ENCODE data around the gene LIMS2.

LIMS2 gene, protein sequence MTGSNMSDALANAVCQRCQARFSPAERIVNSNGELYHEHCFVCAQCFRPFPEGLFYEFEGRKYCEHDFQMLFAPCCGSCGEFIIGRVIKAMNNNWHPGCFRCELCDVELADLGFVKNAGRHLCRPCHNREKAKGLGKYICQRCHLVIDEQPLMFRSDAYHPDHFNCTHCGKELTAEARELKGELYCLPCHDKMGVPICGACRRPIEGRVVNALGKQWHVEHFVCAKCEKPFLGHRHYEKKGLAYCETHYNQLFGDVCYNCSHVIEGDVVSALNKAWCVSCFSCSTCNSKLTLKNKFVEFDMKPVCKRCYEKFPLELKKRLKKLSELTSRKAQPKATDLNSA

DNA sequence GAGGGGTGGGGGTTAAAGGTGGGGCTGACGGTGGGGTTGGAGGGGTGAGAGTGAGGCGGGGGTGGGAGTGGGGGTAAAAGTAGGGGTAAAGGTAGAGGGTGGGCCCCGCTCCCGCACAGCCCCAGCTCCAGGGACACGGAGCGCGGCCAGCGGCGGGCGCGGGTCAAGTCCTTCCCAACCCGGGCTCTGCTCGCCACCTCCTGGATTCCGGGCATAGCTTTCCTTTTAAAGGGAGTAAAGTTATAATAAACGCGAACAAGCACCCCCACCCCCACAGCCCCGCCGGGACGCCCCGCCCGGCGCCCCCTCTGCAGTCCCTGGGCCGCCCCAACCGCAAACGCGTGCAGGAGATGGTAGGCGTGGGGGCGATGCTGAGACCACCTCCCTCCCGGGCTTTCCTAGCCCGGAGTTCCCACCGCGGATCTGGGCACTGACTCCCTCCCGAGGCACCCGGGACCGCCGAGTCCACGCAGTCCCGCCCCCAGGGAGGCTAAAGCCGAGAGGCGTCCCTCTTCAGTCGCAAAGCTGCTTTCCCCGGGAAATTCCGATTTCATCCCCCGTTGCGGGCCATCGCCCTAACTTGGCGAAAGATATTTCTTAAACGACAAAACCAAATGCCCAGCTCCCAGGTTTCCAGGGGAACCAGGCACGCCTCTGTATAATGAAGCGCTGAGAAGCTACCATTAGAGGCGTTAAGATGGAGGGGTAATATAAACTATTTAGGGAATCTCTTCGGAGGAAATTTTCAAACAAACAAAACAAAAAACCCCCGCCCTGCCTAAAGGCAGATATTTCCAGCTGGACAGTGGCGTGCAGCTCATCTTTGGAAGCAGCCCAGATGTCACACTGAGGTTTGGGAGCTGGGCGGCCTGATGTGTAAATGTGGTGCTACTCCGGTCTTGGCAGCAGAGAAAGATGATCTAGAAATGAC lies at the start of gene LIMS2:
Gene LIMS2 (minus strand): TSS at position 200 of the 931 bp plus-strand sequence. CDS start 506 bp downstream, outside the sequence.
- DNase-seq (ENCODE audit: low read depth) = no peak

DNA sequence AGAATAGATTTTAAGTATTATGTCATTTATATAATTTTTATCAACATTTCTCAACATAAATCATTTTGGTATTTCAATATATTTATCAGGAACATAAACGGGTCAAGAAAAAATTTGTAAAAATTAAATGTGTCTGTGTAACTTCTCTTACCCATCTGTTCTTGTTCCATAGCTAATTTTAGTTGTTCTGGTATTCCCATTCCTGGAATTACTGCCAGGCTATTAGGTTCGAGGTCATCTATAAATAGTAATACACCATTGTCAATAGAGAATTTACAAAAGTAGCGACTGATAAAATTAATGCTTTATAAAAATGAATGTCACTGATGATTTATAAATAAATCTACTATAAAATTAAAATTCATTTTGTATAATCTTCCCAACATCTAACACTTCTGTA lies 47.5 kb upstream of the LIMS2 start:
- no peak for DNase-seq (ENCODE audit: low read depth)

DNA sequence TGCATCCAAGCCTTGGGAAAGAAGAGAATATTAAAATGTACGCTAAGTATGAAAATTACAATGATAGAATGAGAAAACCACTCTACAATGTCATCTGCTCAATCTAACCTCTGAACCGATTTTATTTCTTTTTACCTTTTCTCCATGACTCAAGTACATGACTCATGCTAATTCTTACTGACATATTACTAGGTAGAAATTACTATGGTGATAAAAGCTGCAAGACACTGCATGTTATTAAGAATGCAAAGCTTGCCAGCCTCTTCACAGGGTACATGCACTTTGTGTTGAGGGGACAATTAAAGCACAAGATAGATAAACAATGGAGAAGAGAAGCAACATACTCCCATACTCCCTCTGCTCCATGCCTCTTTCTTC lies 46.6 kb upstream of the LIMS2 start:
- no peak for DNase-seq (ENCODE audit: low read depth)

DNA sequence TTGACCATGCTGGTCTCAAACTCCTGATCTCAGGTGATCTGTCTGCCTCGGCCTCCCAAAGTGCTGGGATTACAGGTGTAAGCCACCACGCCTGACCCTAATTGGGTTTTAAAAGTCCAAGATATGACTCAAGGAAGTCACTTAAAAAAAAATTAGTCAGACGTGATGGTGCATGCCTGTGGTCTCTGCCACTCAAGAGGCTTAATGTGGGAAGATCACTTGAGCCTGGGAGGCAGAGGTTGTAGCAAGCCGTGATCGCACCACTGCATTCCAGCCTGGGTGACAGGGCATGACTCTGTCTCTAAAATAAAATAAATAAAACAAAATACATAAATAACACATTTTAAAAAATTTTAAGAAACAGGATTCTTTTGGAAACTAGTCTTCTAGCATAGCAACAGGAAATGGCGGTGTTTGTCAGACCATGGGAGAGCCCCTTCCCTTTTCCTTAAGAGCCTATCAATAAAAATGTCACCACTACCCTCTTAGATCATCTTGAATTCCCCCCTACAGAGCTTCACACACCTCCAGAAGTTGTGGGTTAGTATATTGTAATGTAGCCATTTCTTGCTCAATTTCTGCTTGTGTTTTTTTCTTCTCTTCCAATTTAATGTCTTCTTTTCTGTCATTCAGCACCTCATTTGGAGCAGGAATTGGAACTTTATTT lies 46.1 kb upstream of the LIMS2 start:
- no peak for DNase-seq (ENCODE audit: low read depth)

DNA sequence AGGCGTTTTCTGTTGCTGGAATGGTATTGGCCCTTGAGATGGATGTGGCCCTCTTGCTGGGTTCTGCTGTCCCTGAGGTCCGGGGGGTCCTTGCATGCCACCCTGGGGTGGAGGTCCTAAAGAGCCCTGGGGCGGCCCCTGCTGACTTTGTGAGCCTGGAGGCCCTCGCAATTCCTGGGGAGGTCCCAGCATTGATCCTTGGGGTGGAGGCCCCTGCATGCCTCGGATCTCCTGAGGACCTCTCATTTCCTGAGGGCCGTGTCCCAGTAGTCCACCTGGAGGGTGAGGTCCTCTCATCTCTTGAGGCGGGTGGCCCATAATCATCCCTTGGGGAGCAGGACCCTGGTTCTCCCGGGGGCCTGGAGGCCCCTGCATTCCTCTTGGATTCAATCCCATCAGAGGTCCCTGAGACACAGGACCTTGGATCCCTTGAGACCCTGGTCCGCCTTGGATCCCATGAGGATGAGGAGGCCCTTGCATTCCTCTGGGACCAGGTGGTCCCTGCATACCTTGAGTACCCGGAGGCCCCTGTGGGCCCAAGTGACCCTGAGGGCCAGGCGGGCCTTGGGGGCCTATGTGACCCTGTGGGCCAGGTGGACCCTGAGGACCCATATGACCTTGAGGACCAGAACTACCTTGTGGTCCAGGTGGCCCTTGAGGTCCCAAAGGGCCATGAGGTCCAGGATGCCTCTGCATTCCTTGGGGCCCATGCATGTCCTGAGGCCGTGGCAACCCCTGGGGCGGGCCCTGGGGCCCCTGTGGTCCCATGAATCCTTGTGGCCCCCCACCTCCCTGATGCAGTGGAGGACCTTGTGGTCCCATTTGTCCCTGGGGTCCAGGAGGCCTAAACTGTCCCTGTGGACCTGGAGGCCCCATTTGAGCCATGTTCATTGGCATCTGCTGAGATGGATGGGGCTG lies 44.2 kb upstream of the LIMS2 start:
- DNase-seq (ENCODE audit: low read depth) = no peak

DNA sequence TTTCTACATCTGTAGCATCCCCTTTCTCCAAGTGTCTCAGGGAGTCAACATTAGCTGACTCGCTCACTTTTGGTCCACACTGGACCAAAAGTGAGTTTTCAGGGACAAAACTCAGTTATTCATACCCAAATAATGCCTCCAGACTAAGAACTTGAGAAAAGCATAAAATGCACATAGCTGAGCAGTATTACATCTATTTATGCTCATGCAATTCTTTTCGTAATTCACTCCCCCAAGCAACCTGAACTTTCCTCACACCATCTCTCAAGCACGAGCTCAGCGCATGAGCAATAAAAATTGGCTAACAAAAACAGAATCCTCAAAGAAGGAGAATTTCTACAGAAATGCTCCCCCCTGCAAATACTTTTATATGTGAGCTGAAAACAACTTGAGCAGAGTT lies 42.9 kb upstream of the LIMS2 start:
- DNase-seq (ENCODE audit: low read depth) = no peak

DNA sequence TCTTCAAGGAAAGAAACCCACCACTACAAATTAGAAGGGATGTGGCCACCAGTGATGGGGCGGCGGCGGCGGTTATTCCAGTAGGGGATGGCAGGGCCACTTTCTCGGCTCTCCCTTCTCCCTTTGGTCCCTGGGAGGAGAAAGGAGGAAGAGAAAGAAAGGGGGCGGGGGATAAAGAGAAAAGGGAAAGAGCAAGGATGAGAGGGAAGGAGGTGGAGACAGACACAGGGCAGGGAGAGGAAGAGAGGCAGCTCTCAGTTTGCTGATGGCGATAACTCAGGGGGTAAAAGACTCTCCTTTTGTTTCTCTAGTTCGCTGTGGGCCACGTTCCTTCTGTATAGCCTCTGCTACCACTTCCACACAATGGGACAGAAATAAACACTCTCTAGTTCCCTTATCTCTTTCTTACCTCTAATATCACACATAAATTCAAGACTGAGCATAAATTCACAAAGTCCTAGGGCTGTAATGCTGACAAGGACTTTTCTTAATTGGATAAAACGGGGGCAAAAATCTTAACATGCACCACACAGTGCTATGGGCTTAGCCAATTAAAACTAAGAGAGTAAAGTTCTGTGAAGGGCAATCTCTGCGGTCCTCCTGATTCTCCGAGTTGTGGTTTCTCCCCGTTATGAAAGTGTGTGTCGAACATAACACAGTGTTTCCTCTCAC lies 40.6 kb upstream of the LIMS2 start:
- DNase-seq (ENCODE audit: low read depth) = no peak

DNA sequence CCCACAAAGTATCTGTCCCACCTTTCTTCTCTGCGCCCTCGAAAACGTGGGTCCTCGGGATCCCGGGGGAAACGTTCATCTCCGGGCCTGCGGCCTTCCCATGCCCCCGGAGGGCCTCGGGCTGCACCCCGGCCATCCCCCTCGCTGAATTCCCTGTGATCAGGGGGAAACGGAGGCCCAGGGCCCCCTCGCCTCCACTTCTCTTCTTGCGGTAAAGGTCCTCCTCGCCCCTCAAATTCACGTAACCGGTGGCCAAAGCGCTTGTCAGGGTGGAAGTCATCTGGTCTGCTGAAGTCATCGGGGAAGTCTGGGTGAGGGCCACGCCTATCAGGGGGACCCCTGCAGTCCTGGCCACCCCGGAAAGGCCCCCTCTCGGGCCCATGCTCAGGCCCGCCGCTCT lies 38.2 kb upstream of the LIMS2 start:
- no peak for DNase-seq (ENCODE audit: low read depth)

DNA sequence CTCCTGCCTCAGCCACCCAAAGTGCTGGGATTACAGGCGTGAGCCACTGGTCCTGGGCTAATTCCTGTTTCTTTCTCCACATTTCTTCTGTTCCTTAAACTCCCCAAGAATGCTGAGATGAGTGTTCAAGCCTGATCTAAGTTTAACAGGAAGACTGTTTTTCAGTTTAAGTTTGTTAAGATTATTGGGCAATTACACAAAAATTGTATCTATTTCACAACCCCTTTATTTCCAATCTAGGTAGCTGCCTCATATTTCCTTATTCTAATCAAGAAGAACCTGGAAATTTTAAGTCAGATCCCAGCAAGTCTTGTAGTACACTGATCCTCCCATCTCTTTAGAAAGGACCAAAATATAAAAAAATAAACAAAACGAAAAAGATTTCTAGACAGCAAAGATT lies 37.7 kb upstream of the LIMS2 start:
- DNase-seq (ENCODE audit: low read depth) = no peak

DNA sequence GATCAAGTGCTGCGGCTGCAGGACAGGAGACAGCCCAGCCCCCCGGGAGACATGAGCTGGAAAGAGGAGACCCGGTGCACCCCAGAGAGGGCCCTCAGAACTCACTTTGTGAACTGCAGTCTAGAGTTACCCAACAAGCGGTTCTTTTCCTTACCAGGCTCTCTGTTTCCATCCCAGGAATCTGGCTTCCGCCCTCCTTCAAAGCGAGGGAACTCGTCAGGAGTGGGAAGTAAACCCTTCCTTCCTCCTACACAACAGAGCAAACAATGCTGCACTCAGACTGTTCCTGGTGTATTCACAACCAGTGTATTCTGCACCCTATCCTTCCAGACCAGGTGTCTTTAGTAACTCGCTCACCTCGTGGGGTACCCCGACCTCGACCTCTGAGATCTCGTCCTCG lies 34.0 kb upstream of the LIMS2 start:
- no peak for DNase-seq (ENCODE audit: low read depth)

DNA sequence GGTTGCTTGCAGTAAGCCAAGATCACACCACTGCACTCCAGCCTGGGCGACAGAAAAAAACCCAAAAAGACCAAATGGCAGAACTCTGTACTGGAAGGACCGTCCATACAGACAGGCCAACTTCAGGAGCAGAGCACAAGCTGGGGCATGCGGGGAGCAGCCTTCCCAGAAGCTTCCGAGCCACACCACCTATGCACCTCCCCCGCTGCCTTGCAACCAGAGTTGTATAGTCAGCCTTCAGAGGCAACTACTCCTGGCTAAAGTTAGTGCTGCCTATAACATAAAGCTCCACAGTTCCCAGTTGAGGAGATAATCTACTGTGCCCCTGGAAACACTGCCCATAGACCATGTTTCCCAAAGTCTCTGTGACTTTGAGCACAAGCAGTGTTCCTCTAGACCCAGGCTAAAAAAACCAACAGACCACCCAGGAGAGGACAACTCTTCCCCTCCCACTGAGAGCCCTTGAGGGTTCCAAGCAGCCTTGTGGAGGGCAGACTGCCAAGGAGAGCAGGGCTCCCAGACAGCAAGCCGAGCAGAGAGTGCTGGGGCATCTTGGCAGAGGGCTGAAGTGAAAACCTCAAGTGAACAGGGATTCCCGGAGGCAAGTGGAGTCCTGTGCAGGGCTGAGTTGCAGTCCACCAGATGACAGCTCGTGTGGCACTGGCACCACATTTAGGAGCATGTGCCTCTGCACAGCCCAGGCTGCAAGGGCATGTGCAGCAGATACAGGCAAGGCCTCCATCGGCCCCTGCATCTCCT lies 32.7 kb upstream of the LIMS2 start:
- DNase-seq (ENCODE audit: low read depth) = no peak

DNA sequence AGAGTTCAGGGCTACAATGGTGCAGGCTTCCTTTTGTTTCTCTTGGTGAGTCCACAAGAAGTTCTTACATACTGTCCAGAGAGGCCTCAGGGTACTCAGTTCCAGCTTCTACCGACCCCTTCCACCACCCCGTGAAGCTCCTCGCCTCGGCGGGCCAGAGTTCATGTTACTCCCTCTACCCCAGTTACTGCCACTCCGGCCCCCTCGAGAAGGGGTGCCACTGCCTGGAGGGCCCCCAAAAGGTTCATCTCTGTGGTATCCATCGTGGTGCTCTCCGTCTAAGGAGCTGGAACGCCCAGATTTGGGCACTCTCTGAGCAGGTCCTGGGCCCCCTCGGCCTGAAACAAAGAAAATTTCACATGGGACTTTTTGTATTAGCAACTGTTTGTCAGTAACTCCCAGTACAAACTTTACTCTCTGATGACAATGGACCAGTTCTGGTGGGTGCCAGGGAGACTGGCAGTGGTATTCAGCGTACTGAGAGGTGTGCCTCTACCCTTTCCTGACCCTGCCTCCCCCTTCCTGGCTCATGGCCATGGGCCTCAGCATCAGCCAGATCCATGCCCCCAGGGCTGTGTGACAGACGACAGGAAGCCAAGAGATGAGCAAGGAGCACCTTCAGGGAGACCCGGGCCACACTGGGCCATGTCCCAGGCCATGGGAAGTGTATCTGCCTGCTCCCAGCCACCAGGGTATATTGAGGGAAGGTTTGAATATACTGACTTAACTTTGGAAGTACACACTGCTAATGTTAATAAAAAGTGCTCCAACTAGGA lies 31.1 kb upstream of the LIMS2 start:
- no peak for DNase-seq (ENCODE audit: low read depth)

DNA sequence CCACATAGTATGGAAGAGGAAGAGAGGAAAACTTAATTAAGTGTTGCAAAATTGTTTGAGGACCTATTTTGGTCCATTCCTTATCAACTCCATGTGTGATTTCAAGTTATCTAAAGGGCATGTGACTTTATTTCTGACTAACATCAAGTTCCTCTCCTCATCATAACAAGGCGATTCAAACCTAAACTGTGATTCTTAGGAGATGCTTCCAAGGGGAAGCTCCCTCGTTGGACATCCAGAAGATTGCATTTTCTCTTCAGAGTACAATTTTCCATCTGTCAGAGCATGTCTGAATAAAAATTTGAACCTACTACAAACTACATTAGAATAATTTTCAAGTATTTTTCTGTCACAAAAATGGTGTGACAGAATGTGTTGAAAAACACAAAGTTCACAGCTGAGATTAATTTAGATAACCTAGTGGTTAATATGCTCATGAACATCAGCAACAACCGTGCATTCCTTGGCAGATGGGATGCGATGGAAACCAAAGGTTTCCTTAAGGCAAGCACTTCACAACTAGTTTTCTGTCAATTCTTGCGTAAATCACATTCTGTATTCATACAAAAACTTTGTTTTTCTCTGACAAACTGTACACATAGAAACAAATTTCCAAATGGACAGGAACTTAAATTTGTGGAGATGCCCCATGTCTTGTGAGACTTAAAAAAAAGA lies 30.2 kb upstream of the LIMS2 start:
- DNase-seq (ENCODE audit: low read depth) = no peak

DNA sequence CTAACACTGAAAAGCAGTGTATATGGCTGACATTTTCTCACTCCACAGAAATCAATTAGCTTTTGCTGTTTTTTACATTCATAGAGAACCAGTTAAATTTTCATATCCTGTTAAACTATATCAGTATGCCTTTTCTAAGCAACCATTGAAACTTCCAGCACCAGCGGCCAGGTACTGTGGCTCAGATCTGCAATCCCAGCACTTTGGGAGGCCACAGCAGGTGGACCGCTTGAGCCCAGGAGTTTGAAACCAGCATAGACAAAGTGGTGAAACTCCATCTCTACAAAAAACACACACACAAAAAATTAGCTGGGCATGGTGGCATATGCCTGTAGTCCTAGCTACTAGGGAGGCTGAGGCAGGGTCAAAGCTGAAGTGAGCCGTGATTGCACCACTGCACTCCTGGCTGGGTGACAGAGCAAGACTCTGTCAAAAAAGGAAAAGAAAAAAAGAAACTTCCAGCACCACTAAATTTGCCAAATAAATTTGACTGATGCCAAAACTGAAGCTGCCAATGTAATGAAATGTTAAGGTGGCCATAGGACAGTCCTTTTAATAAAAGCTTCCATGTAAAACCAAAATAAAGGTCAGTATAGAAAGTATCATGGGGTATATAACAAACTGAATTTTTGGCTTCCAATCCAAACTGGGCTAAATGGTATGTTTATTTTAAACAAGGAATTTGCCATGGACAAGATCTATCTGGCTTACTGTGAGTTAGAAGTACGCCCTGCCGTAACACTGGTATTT lies 29.5 kb upstream of the LIMS2 start:
- DNase-seq (ENCODE audit: low read depth) = no peak

DNA sequence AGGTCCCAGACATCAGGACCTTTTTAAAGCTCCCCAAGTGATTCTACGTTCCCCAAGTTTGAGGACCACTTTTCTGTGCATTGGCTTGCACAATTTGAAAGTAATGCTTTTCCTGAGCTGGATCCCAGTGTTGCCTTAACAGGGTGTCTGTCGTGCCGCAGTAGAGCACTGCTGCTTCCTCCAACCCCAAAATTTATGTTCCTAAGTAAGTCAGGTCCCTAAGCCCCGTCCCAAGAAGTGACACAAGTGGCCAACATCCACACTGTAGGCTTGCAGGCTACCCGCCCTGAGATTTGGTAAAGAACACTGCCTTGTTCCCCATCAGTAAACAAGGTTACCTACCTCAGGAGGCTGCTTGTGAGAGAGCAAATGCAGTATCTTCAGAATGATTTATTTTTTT lies 28.0 kb upstream of the LIMS2 start:
- no peak for DNase-seq (ENCODE audit: low read depth)

DNA sequence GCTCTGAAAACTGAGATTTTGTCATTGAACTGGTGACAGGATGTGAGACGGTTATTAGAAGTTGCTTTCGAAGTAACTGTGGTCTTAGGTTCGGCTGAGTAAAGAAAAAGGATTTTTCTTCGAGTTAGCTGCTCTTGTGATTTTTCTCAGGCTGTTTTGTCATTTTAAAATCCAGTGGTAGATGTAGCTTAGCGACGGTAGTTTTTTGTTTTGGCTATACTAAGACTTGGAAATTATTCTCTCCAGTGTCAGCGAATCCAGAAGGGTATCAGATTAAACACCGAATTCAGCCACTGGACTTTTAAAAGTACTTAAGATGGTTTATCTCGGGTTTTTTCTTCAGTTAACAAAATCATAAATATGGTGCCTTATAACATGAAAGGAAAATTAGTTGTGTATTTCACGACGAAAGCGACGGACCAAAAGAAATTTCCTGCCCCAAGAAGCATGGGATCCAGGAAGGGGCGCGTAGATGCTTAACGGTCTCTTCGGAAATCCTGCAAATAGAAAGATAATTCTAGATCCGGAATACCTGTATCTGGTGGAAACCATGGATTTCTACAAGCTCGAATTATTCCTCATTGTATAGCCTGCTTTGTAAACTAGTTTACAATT lies 27.2 kb upstream of the LIMS2 start:
- no peak for DNase-seq (ENCODE audit: low read depth)

DNA sequence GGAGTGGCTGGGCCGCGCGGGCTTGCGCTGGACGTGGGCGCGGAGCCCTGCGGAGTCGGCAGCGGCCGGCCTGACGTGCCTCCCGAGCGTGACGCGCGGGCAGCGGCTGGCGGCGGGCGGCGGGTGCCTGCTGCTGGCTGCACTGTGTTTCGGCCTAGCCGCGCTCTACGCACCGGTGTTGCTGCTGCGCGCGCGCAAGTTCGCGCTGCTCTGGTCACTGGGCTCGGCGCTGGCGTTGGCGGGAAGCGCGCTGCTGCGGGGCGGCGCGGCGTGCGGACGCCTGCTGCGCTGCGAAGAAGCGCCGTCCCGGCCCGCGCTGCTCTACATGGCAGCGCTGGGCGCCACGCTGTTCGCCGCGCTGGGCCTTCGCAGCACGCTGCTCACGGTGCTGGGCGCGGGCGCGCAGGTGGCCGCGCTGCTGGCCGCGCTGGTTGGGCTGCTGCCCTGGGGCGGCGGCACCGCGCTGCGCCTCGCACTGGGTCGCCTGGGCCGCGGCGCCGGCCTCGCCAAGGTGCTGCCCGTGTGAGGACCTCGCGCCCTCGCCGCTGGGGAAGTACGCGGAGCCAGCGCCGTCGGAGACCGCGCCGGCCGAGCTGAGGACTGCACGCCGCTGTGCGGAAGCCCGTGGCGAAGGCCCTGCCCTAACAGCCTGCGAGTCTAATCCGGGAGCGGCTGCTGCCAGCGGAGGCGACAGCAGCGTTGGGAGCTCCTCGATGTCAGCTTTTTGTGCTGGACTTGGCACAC lies 26.5 kb upstream of the LIMS2 start:
- DNase-seq (ENCODE audit: low read depth) = peak; percentile 73
